GM19035 (cell line): ENCODE data around the gene HAUS8.
"Not testable (repeated sequence)": the region's sequence is repeated elsewhere in the genome, so short reads cannot be mapped to it uniquely, and the experiment has no call there.

Source experiments
- ATAC-seq: cut with Tn5 transposase; IDR thresholded peaks from one replicate; pipeline ENCODE4 v1.9.1; 2021; ENCODE audit not compliant: unreplicated experiment

The HAUS8 gene

GRCh38 chr19:17075035-17075863 lies at the start of gene HAUS8, which contains the start of gene MYO9B:
Gene HAUS8, minus strand, starts transcription at chr19:17075452. Its CDS starts 30 bp downstream, at chr19:17075422.
Gene MYO9B, plus strand, starts transcription at chr19:17075777. Its CDS starts 25,941 bp downstream, at chr19:17101718.
- peak; percentile 71 for ATAC-seq

- ATAC-seq, result no peak
Observed at GRCh38 chr19:17124025-17124424, 48.8 kb upstream of the HAUS8 start.

- ATAC-seq, result no peak
Observed at GRCh38 chr19:17123041-17123440, 47.8 kb upstream of the HAUS8 start.

- no peak for ATAC-seq
Observed at GRCh38 chr19:17121736-17122293, 46.6 kb upstream of the HAUS8 start.

GRCh38 chr19:17118957-17119356 lies 43.7 kb upstream of the HAUS8 start:
- no peak for ATAC-seq

- no peak for ATAC-seq
Observed at GRCh38 chr19:17116996-17117702, 41.9 kb upstream of the HAUS8 start.

- no peak for ATAC-seq
Observed at GRCh38 chr19:17114414-17114831, 39.2 kb upstream of the HAUS8 start.

GRCh38 chr19:17113127-17113785 lies 38.0 kb upstream of the HAUS8 start:
- no peak for ATAC-seq

- ATAC-seq, result no peak
Observed at GRCh38 chr19:17112700-17113099, 37.4 kb upstream of the HAUS8 start.

- no peak for ATAC-seq
Observed at GRCh38 chr19:17112271-17112670, 37.0 kb upstream of the HAUS8 start.

- no peak for ATAC-seq
Observed at GRCh38 chr19:17111766-17112165, 36.5 kb upstream of the HAUS8 start.

GRCh38 chr19:17110599-17110966 lies 35.3 kb upstream of the HAUS8 start:
- ATAC-seq, result no peak

- ATAC-seq, result peak; percentile 56
Observed at GRCh38 chr19:17109962-17110598, 34.8 kb upstream of the HAUS8 start.

GRCh38 chr19:17109300-17109699 lies 34.0 kb upstream of the HAUS8 start:
- ATAC-seq, result no peak

- ATAC-seq, result no peak
Observed at GRCh38 chr19:17108453-17108784, 33.2 kb upstream of the HAUS8 start.

- ATAC-seq, result no peak
Observed at GRCh38 chr19:17107546-17108452, 32.5 kb upstream of the HAUS8 start.

- not testable (repeated sequence) for ATAC-seq
Observed at GRCh38 chr19:17106964-17107363, 31.7 kb upstream of the HAUS8 start.

GRCh38 chr19:17105556-17105955 lies 30.3 kb upstream of the HAUS8 start:
- no peak for ATAC-seq

GRCh38 chr19:17104679-17105078 lies 29.4 kb upstream of the HAUS8 start:
- ATAC-seq, result no peak

GRCh38 chr19:17103177-17103576 lies 27.9 kb upstream of the HAUS8 start:
- no peak for ATAC-seq
